Measurements from ENCODE around the gene HIVEP1.

GRCh38 chr6:12077021-12077710, 65.1 kb downstream of the HIVEP1 start:
- no peak for TF ChIP-seq CTCF (IDR thresholded peaks at IDR 0.05)
- TF ChIP-seq POLR2A (IDR thresholded peaks at IDR 0.05) = no peak

All from right lobe of liver (tissue), 4 donors.